H1 (cell line): ENCODE data around the gene CD81. TPM values are rescaled to one million over a fixed set of nuclear protein-coding genes. Genes with fewer than 3 reads are reported as not detected.

ENCODE experiments used
- CTCF ChIA-PET: fragments of 300-600 bp; sonication (Branson Sonifier 250); formaldehyde crosslinking; loops from one replicate; lab custom pipeline; 2021; ENCODE audit not compliant: partially characterized antibody; lab: Charles Lee
- POLR2A ChIA-PET: fragments of 300-600 bp; sonication (Branson Sonifier 250); formaldehyde crosslinking; loops from one replicate; lab custom pipeline; 2021; ENCODE audit warnings: inconsistent platforms; ENCODE audit not compliant: partially characterized antibody; lab: Charles Lee
- DNase-seq, 2 experiments: peaks; one replicate each; pipeline versions ENCODE4 v3.0.0 to v3.0.0-alpha.2; 2010 to 2022; ENCODE audit warnings: low spot score in 2 of 2, low read depth in 1 of 2, mixed read lengths in 1 of 2
- FAIRE-seq: peaks from 2 replicates; lab custom pipeline; 2011; peaks lifted over from hg19 to GRCh38; lab: Jason Lieb, UNC
- H2AFZ ChIP-seq: 2 replicates; pipeline ENCODE4 v1.8.1; 2012; ENCODE audit warnings: low read length, inconsistent platforms
- H2AK5ac ChIP-seq: 2 replicates; pipeline ENCODE4 v1.6.1; 2013; ENCODE audit warnings: low read depth, low read length
- H2BK120ac ChIP-seq: replicated peaks from 2 replicates; pipeline ENCODE3; 2013; ENCODE audit warnings: low read depth, low read length, inconsistent platforms
- H2BK12ac ChIP-seq: 2 replicates; pipeline ENCODE4 v1.6.1; 2013; ENCODE audit warnings: low read depth, low read length
- H2BK15ac ChIP-seq: 2 replicates; pipeline ENCODE4 v1.6.1; 2013; ENCODE audit warnings: low read length
- H2BK20ac ChIP-seq: 2 replicates; pipeline ENCODE4 v1.6.1; 2013; ENCODE audit warnings: low read length
- H2BK5ac ChIP-seq: 2 replicates; pipeline ENCODE4 v1.6.1; 2013; ENCODE audit warnings: low read depth, low read length
- H3K14ac ChIP-seq: 2 replicates; pipeline ENCODE4 v1.6.1; 2013; ENCODE audit warnings: inconsistent platforms; ENCODE audit not compliant: insufficient read length
- H3K18ac ChIP-seq: 2 replicates; pipeline ENCODE4 v1.6.1; 2013; ENCODE audit warnings: low read length; ENCODE audit errors: extremely low read depth
- H3K23ac ChIP-seq: 2 replicates; pipeline ENCODE4 v1.6.1; 2013; ENCODE audit warnings: inconsistent platforms; ENCODE audit not compliant: insufficient read length
- H3K23me2 ChIP-seq: 2 replicates; pipeline ENCODE4 v1.6.1; 2013; ENCODE audit warnings: low read depth, low read length
- H3K27ac ChIP-seq: 2 replicates; pipeline ENCODE4 v1.6.1; 2011; ENCODE audit warnings: low read depth, low read length, inconsistent platforms
- H3K27me3 ChIP-seq, 4 experiments: replicated peaks in 1 of 4; 1 replicate in 1 of 4; 2 replicates in 3 of 4; pipeline versions ENCODE4 v1.6.1 to v1.8.1; 2011 to 2013; ENCODE audit warnings: low read length in 3 of 4, mild to moderate bottlenecking in 3 of 4, inconsistent platforms in 2 of 4, mixed read lengths in 2 of 4, moderate library complexity in 1 of 4; ENCODE audit not compliant: control insufficient read depth in 3 of 4, insufficient read depth in 3 of 4; ENCODE audit errors: extremely low read depth in 1 of 4
- H3K36me3 ChIP-seq, 4 experiments: 2 replicates each; pipeline versions ENCODE4 v1.6.1 to v1.8.1; 2011 to 2013; ENCODE audit warnings: mild to moderate bottlenecking in 4 of 4, low read length in 3 of 4, moderate library complexity in 2 of 4, control low read depth in 1 of 4, inconsistent platforms in 1 of 4; ENCODE audit not compliant: insufficient read depth in 4 of 4, control insufficient read depth in 2 of 4
- H3K4ac ChIP-seq: replicated peaks from 2 replicates; pipeline ENCODE3; 2013; ENCODE audit warnings: low read length, low read depth, mixed read lengths, inconsistent platforms; ENCODE audit not compliant: insufficient read length
- H3K4me1 ChIP-seq, 4 experiments: replicated peaks in 1 of 4; 1 replicate in 1 of 4; 2 replicates in 3 of 4; pipeline versions ENCODE4 v1.6.1 to v1.8.1; 2011 to 2013; ENCODE audit warnings: low read length in 3 of 4, inconsistent platforms in 2 of 4, mixed read lengths in 1 of 4; ENCODE audit not compliant: insufficient read depth in 4 of 4, control insufficient read depth in 3 of 4
- H3K4me2 ChIP-seq, 2 experiments: 2 replicates each; pipeline versions ENCODE4 v1.6.1 to v1.8.1; 2011 to 2013; ENCODE audit warnings: low read depth in 2 of 2, low read length in 2 of 2, control low read depth in 1 of 2, inconsistent platforms in 1 of 2, mild to moderate bottlenecking in 1 of 2; ENCODE audit not compliant: insufficient read depth in 1 of 2
- H3K4me3 ChIP-seq, 4 experiments: fragments of 200-600, 300-600 bp in 1 of 4; sonication (generic), shearing (Covaris generic), sonication (Bioruptor Twin) in 1 of 4; 2 replicates each; pipeline versions ENCODE4 v1.5.1 to v1.8.1; 2011 to 2016; ENCODE audit warnings: low read length in 4 of 4, low read depth in 3 of 4, control low read depth in 2 of 4, inconsistent platforms in 2 of 4, mild to moderate bottlenecking in 2 of 4, mixed read lengths in 1 of 4, moderate library complexity in 1 of 4; ENCODE audit not compliant: insufficient read depth in 2 of 4; ENCODE audit errors: extremely low read depth in 1 of 4
- H3K56ac ChIP-seq: replicated peaks from 2 replicates; pipeline ENCODE3; 2013; ENCODE audit warnings: low read depth, mild to moderate bottlenecking, mixed read lengths, low read length, inconsistent platforms; ENCODE audit not compliant: insufficient read length
- H3K79me1 ChIP-seq: 2 replicates; pipeline ENCODE4 v1.6.1; 2013; ENCODE audit warnings: low read depth, low read length, control low read depth
- H3K79me2 ChIP-seq, 2 experiments: 2 replicates each; pipeline versions ENCODE4 v1.6.1 to v1.8.1; 2012 to 2013; ENCODE audit warnings: low read length in 2 of 2, mild to moderate bottlenecking in 2 of 2, inconsistent platforms in 1 of 2; ENCODE audit not compliant: insufficient read depth in 2 of 2, control insufficient read depth in 1 of 2
- H3K9ac ChIP-seq, 4 experiments: replicated peaks in 1 of 4; 1 replicate in 1 of 4; 2 replicates in 3 of 4; pipeline versions ENCODE4 v1.6.1 to v1.8.1; 2011 to 2013; ENCODE audit warnings: low read depth in 3 of 4, low read length in 3 of 4, control low read depth in 2 of 4, mild to moderate bottlenecking in 2 of 4, moderate library complexity in 2 of 4, inconsistent platforms in 1 of 4; ENCODE audit errors: extremely low read depth in 1 of 4
- H3K9me3 ChIP-seq, 2 experiments: 2 replicates each; pipeline versions ENCODE4 v1.6.1 to v1.8.1; 2012 to 2013; ENCODE audit warnings: mild to moderate bottlenecking in 2 of 2, moderate library complexity in 2 of 2, control low read depth in 1 of 2, inconsistent platforms in 1 of 2, low read depth in 1 of 2, low read length in 1 of 2, mixed read lengths in 1 of 2; ENCODE audit not compliant: insufficient read depth in 2 of 2
- H4K20me1 ChIP-seq, 2 experiments: replicated peaks in 1 of 2; 2 replicates each; pipeline versions ENCODE3 to v1.8.1; 2011 to 2013; ENCODE audit warnings: inconsistent platforms in 2 of 2, low read length in 2 of 2, mild to moderate bottlenecking in 1 of 2; ENCODE audit not compliant: insufficient read depth in 2 of 2, control insufficient read depth in 1 of 2
- H4K5ac ChIP-seq: 2 replicates; pipeline ENCODE4 v1.6.1; 2013; ENCODE audit warnings: low read length, low read depth, mixed read lengths, inconsistent platforms; ENCODE audit not compliant: insufficient read length
- H4K8ac ChIP-seq: 2 replicates; pipeline ENCODE4 v1.8.0; 2013; ENCODE audit warnings: mild to moderate bottlenecking, moderate library complexity, low read length, inconsistent platforms; ENCODE audit not compliant: insufficient read depth; ENCODE audit errors: extremely low read depth
- H4K91ac ChIP-seq: replicated peaks from 2 replicates; pipeline ENCODE3; 2013; ENCODE audit warnings: low read length, mixed read lengths, inconsistent platforms; ENCODE audit not compliant: insufficient read length
- EZH2 ChIP-seq: fragments of 200-600 bp; sonication (generic); IDR thresholded peaks from 2 replicates; pipeline ENCODE4 v1.7.1; 2012; ENCODE audit warnings: low read depth, mild to moderate bottlenecking, moderate library complexity, low read length, inconsistent platforms; ENCODE audit not compliant: severe bottlenecking
- HDAC6 ChIP-seq: IDR thresholded peaks from one replicate; pipeline ENCODE4 v1.7.1; 2012; ENCODE audit warnings: low read depth, mild to moderate bottlenecking, inconsistent platforms, low read length, moderate library complexity
- NANOG ChIP-seq: IDR thresholded peaks from 2 replicates; pipeline ENCODE4 v1.6.1; 2011; ENCODE audit warnings: low read length, low read depth, mild to moderate bottlenecking, inconsistent platforms; ENCODE audit not compliant: insufficient read depth, poor library complexity, severe bottlenecking
- POLR2AphosphoS5 ChIP-seq: IDR thresholded peaks from 2 replicates; pipeline ENCODE4 v1.6.1; 2011; ENCODE audit warnings: low read depth, low read length
- RFX5 ChIP-seq: IDR thresholded peaks from 2 replicates; pipeline ENCODE4 v1.6.1; 2011; ENCODE audit warnings: low read depth, low read length, improper control_type of control experiment, borderline replicate concordance
- WGBS, 2 experiments: shearing (Covaris generic) in 1 of 2; methylation state at CpG; one replicate each; pipeline versions ENCODE4 v1.1.6 to v1.1.7; 2013 to 2015; ENCODE audit warnings: low lambda C conversion rate in 2 of 2, mixed read lengths in 2 of 2, inconsistent platforms in 1 of 2, low coverage in 1 of 2, missing lambda C conversion rate in 1 of 2; ENCODE audit not compliant: insufficient replicate concordance in 2 of 2, insufficient coverage in 1 of 2, insufficient read length in 1 of 2; ENCODE audit errors: extremely low coverage in 1 of 2, missing lambda C conversion rate in 1 of 2; 5-methylcytosine and 5-hydroxymethylcytosine counted together
- polyA plus RNA-seq, 7 experiments: library from polyadenylated mRNA; depleted of rRNA in 3 of 7; stranded (reverse) in 5 of 7; unstranded in 2 of 7; fragments of >200 nt in 5 of 7; fragments of 200-250 nt in 2 of 7; gene quantifications; 1 replicate in 5 of 7; 2 replicates in 1 of 7; 4 replicates in 1 of 7; pipeline versions ENCODE4 v1.2.1 to v1.2.3, GENCODE V29; 2011 to 2013; ENCODE audit warnings: missing spikeins in 2 of 7, mixed read lengths in 2 of 7
- total RNA-seq: library from RNA; stranded (reverse); fragmentation: NEBNext Ultra II Directional; extraction: Animal tissue kit (Norgen Biotek cat#: 25700); gene quantifications from 2 replicates; pipeline ENCODE4 v1.2.1, GENCODE V29; 2021
- TF ChIP-seq, protein P1 (sequence below), 3 experiments: IDR thresholded peaks; 1 replicate in 2 of 3; 2 replicates in 1 of 3; pipeline versions ENCODE4 v1.5.1 to v1.6.1; 2011; ENCODE audit warnings: low read length in 3 of 3, mild to moderate bottlenecking in 3 of 3, inconsistent platforms in 2 of 3, low read depth in 1 of 3, moderate library complexity in 1 of 3; ENCODE audit not compliant: insufficient read depth in 1 of 3; ENCODE audit errors: control extremely low read depth in 1 of 3

The CD81 gene
- total and polyA plus RNA-seq, 2 of the 8 experiments (the other 6 are each of a cell fraction or from before 2014, with no cell fraction given) = 238 to 309 TPM

DNA sequence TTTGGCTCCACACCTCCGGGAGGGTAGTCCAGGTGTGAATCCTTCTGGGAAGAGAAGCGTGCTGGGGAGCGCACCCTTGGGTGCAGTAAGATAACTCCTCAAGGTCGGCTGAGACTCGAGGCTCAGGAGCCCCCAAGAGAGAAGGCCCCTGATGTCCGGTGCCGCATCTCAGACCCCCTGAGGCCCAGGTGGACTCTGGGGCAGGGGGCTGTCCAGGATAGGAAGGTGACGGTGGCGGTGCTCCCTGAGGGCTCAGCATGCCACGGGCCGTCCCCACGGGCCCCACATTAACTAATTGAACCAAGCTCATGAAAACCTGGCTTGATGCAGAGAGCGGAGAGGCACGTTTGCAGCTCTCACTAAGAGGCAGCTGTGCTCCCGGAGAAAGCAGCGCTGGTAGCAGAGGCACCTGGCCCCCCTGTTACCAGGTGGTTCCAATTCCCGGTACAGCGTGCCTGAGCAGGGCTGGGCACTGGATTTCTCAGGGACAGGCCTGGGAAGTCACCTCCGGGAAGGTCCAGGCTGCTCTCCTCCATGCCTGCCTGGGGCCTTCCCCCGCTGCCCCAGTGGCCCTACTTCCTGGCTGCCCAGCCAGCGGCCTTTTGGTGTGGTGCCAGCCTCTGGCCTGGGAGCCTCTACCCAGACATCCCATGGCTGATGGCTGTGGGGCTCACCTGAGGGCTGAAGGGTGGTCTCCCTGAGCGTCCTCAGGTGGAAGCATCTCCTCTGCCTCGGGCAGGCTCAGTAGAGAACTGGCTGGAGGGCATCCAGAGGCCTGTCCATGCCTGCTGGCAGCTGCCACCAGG is 68.8 kb downstream of the CD81 start:
- ChIA-PET POLR2A (no interaction called here), CTCF (interaction anchor here (0.7 to 1.5 kb wide), 6 partner anchors 20 to 289 kb away, joined by 3 to 5 read pairs (median 4); no protein-coding TSS in a partner anchor)
- Histone ChIP-seq H3K56ac (no peak overlapping the region), H2AFZ (no peak overlapping the region), H3K9ac (no peak overlapping the region), H4K5ac (no peak overlapping the region), H4K20me1 (peaks cover 2 to 3% of the 10 kb centered on the region in 2 experiments), H3K4me2 (peak overlapping the region; percentile 87 to 91), H2BK12ac (no peak overlapping the region), H3K23me2 (peaks cover 7% of the 10 kb centered on the region; the same call in 1 of the 2 replicates), H3K14ac (no peak overlapping the region), H4K91ac (no peak overlapping the region), H3K23ac (no peak overlapping the region), H3K18ac (peak overlapping the region; percentile 19; the same call in 1 of the 2 replicates), H2BK20ac (no peak overlapping the region), H3K79me2 (no peaks in the 10 kb centered on the region), H3K9me3 (no peaks in the 10 kb centered on the region), H3K4ac (no peak overlapping the region), H3K27me3 (peaks cover 27 to 78% (median 61%) of the 10 kb centered on the region in 4 experiments), H2BK5ac (no peak overlapping the region), H2BK120ac (no peak overlapping the region), H3K36me3 (no peaks in the 10 kb centered on the region), H2BK15ac (no peak overlapping the region), H3K4me1 (peaks cover 0 to 3% (median 3%) of the 10 kb centered on the region in 4 experiments; a peak in 2 of 7 replicates), H2AK5ac (no peak overlapping the region), H3K79me1 (no peaks in the 10 kb centered on the region), H3K27ac (no peak overlapping the region), H4K8ac (0 out of 2 replicates have a peak overlapping the region, but pooled peaks have one; percentile 35), H3K4me3 (peak overlapping the region in 2 of 4 experiments; percentile 59 to 62; a peak in 6 of 8 replicates)
- no peak for DNase-seq
- TF ChIP-seq, protein P1, sequence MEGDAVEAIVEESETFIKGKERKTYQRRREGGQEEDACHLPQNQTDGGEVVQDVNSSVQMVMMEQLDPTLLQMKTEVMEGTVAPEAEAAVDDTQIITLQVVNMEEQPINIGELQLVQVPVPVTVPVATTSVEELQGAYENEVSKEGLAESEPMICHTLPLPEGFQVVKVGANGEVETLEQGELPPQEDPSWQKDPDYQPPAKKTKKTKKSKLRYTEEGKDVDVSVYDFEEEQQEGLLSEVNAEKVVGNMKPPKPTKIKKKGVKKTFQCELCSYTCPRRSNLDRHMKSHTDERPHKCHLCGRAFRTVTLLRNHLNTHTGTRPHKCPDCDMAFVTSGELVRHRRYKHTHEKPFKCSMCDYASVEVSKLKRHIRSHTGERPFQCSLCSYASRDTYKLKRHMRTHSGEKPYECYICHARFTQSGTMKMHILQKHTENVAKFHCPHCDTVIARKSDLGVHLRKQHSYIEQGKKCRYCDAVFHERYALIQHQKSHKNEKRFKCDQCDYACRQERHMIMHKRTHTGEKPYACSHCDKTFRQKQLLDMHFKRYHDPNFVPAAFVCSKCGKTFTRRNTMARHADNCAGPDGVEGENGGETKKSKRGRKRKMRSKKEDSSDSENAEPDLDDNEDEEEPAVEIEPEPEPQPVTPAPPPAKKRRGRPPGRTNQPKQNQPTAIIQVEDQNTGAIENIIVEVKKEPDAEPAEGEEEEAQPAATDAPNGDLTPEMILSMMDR (IDR thresholded peaks at IDR 0.05; ENCODE audit: control extremely low read depth in 1 of 3, insufficient read depth in 1 of 3, low read depth in 1 of 3, low read length in 3 of 3) = no peak
- TF ChIP-seq RFX5 (no peak), NANOG (no peak), HDAC6 (no peak), EZH2 (peak; percentile 40), POLR2AphosphoS5 (no peak)
- WGBS, 2 experiments = 76% methylated on average over 17 of the region's 23 CpGs; no CpG with 5 or more reads in 1 of the 2 experiments
- FAIRE-seq = no peak
